ENCODE data around the gene CCNL2.

Gene CCNL2

DNA sequence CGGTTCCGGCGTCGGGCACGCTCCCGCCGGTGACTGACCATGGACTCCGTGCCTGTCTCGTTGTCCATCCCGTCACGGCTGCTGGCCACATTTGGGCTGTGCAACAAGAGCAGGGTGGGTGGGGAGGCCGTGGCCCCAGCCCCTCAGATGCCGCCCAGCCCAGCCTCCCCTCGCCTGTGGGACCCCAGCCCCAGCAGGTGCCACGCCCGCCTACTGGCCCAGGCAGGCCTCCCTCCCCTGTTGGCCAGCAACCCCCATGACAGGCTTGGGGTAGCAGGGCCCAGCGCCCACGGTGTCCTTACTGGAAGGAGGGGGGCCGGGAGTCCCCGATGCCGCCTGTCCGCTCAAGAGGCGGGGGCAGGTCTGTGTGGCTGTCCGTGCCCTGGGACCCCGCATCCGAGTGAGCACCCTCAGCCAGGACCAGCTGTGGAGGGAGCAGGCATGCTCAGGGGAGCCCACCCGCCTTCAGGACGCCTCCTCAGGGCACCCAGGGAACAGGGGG lies 57.0 kb downstream of the CCNL2 start:
- no peak for DNase-seq (ENCODE audit: low read depth)

GRCh38 chr1:1341549-1342021 lies 57.5 kb downstream of the CCNL2 start:
- DNase-seq (ENCODE audit: low read depth), result no peak

GRCh38 chr1:1340791-1341548 lies 58.2 kb downstream of the CCNL2 start:
- no peak for DNase-seq (ENCODE audit: low read depth)

- DNase-seq (ENCODE audit: low read depth), result no peak
Observed at GRCh38 chr1:1340185-1340584, 59.0 kb downstream of the CCNL2 start.

DNA sequence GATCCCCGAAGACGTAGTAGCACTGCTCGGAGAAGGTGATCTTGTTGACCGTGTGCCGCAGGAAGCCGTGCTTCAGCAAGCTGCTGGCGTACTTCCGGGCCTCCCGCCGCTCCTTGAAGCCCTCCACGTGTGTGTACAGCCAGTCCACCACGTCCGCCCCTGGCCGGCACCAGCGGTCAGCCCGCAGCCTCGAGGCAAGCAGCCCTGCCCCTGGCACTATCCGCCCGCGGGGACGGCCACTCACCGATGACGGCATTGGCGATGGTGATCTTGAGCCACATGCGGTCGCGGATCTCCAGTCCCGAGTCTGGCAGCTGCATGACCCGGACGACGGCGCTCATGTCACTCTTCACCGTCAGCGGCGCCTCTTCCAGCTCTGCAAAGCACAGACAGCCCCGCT lies 60.9 kb downstream of the CCNL2 start:
- DNase-seq (ENCODE audit: low read depth), result no peak

GRCh38 chr1:1337793-1338147 lies 61.4 kb downstream of the CCNL2 start:
- DNase-seq (ENCODE audit: low read depth), result no peak

DNA sequence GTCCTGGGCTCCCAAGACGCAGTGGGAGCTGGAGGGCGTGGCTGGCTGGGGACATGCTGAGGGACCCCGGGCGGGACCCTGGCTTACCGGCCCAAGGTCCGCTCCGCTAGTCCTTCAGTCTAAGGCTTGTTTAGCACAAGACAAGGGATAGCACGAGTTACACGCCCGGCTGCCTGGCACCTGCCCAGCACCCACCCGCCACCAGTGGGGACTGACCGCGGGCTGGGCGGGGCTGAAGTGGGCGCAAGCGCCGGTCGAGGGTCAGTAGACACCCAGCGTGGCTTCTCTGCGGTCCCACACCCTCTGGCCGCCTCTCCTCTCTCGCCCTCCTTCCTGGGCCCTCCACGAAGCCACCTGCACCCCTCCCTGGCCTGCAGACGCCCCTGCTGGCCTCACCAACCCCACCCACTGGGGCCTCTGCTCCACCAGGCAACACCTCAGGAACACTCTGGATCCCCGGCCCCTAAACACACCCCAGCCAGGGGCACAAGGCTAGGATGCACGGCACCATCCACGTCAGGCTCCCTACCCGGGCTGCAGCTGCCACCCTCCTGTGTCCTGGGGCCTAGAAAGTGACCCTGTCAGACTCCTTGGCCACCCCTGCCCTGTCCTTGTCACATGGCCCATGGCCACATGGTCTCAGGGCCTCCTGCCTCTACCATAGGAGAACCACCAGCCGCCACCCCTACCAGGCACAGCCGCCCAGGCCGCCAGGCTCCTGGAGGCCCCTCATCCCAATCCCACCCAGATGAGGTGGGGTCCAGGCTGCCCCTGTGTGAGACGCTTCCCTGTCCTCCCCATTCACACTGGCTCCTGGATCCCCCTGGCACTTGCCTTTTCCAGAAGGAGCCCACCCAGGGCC lies 62.0 kb downstream of the CCNL2 start:
- no peak for DNase-seq (ENCODE audit: low read depth)

DNA sequence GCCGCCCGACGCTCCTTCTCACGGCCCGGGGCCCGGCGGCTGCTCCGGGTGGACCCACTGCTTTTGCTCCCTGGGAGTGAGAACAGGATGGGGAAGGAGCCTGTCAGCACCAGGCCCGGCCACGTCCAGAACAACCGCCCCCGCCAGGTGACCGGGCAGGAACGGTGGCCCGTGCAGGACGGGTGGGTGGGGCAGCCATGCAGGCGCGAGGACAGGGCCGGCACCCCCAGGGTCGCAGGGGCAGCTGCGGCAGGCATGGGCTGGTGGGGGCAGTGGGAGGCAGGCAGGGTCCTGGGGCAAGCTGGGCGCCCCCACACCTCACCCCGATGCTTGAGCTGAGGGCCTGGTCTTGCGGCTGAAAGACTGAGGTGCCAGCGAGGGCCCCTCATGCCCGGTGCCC lies 62.7 kb downstream of the CCNL2 start:
- DNase-seq (ENCODE audit: low read depth), result no peak

GRCh38 chr1:1335792-1336248 lies 63.3 kb downstream of the CCNL2 start:
- no peak for DNase-seq (ENCODE audit: low read depth)

Measured in GM04503 (cell line).